ENCODE data around the gene FAM240B.

The FAM240B gene

DNA sequence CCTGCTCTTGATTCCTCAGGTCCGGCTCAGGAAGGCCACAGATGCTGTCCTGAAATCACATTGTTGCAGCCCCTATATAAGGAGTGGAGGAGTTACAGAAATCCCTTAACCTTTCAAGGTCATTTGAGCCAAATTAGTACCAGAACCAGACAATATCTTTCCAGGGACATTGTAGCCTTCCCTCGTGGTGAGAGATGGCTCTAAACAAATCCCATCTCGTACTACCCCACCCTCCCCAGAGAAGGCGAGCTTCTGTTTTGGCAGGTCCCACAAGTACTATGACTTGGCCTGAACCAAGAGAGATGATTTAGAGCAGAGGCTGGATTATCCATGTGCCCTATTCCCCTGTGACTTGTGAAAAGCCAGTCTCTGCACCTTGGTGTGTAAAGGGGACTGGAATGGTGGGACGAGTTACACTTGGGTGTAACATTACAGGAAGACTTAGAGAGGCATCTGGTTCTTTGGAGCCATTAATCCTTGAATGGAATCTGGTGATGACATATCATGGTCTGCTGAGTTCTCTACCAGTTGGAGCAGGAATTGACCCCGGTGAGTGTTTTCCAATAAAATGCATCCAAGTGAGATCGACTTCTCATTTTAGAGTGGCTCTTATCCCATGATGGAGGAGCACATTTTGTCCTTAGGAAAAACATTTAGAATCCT lies at the start of gene FAM240B:
TSS of gene FAM240B (minus strand) at position 51 of the 663 bp plus-strand sequence. CDS start 16,134 bp downstream, outside the sequence.
- Histone ChIP-seq H2AFZ (ENCODE audit: low read length) (no peak within 1 kb of the TSS), H3K9ac (ENCODE audit: low read depth, low read length, poor library complexity, severe bottlenecking) (no peak within 1 kb of the TSS), H3K4me2 (ENCODE audit: low read depth, low read length, poor library complexity, severe bottlenecking) (no peak within 1 kb of the TSS), H3K36me3 (ENCODE audit: insufficient read depth, low read length) (no peaks in the 10 kb centered on the region), H3F3A (ENCODE audit: low read depth) (no peaks in the 10 kb centered on the region), H3K79me2 (ENCODE audit: insufficient read depth, low read length) (no peaks in the 10 kb centered on the region), H3K4me1 (ENCODE audit: insufficient read depth, low read length, poor library complexity, severe bottlenecking) (no peaks in the 10 kb centered on the region), H3K27me3 (ENCODE audit: insufficient read depth, low read length, poor library complexity, severe bottlenecking) (no peaks in the 10 kb centered on the region), H3K4me3 (ENCODE audit: low read length, poor library complexity, severe bottlenecking) (no peak within 1 kb of the TSS), H3K9me3 (ENCODE audit: insufficient read depth, low read depth, low read length) (no peaks in the 10 kb centered on the region; the same call in 1 of the 2 replicates), H4K20me1 (ENCODE audit: insufficient read depth, low read length, poor library complexity, severe bottlenecking) (no peaks in the 10 kb centered on the region), H3K9me2 (replicated peaks; ENCODE audit: low read depth, low read length) (no peaks in the 10 kb centered on the region)
- TF ChIP-seq, protein P1, sequence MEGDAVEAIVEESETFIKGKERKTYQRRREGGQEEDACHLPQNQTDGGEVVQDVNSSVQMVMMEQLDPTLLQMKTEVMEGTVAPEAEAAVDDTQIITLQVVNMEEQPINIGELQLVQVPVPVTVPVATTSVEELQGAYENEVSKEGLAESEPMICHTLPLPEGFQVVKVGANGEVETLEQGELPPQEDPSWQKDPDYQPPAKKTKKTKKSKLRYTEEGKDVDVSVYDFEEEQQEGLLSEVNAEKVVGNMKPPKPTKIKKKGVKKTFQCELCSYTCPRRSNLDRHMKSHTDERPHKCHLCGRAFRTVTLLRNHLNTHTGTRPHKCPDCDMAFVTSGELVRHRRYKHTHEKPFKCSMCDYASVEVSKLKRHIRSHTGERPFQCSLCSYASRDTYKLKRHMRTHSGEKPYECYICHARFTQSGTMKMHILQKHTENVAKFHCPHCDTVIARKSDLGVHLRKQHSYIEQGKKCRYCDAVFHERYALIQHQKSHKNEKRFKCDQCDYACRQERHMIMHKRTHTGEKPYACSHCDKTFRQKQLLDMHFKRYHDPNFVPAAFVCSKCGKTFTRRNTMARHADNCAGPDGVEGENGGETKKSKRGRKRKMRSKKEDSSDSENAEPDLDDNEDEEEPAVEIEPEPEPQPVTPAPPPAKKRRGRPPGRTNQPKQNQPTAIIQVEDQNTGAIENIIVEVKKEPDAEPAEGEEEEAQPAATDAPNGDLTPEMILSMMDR (conservative IDR thresholded peaks at IDR 0.05; ENCODE audit: low read length): no peak
- TF ChIP-seq EZH2phosphoT487 (IDR thresholded peaks at IDR 0.05; ENCODE audit: borderline replicate concordance): no peak

DNA sequence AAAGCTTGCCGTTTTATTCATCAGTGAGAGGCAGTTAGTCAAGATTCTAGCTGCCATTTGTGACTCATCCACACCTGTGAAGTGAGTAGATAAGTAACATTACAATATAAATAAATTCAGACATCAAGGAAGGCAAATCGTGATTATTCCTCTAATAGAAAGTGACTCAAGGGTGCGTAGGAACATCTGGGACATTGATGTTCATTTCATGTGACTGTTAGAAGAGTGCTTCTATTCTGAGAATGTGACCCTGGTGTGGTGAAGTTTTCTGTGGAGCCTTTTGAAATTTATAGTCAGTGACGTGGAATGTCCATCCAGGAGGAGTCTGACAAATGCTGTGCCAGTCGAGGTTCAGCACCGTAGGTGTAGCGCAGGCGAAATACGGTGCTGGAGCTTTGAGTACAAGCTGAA lies 48.4 kb upstream of the FAM240B start:
- H3K27me3 ChIP-seq (ENCODE audit: insufficient read depth, low read length, poor library complexity, severe bottlenecking): no peaks in the 10 kb centered on the region
- H3K9me2 ChIP-seq (replicated peaks; ENCODE audit: low read depth, low read length): no peaks in the 10 kb centered on the region
- H3K79me2 ChIP-seq (ENCODE audit: insufficient read depth, low read length): no peaks in the 10 kb centered on the region
- TF ChIP-seq, protein P1 (conservative IDR thresholded peaks at IDR 0.05; ENCODE audit: low read length): no peak
- TF ChIP-seq EZH2phosphoT487 (IDR thresholded peaks at IDR 0.05; ENCODE audit: borderline replicate concordance): no peak
- H3K9ac ChIP-seq (ENCODE audit: low read depth, low read length, poor library complexity, severe bottlenecking): no peak overlapping the region
- H3K4me1 ChIP-seq (ENCODE audit: insufficient read depth, low read length, poor library complexity, severe bottlenecking): no peaks in the 10 kb centered on the region
- peaks cover 4% of the 10 kb centered on the region; the same call in 1 of the 2 replicates for H3K9me3 ChIP-seq (ENCODE audit: insufficient read depth, low read depth, low read length)
- no peak overlapping the region for H3K4me3 ChIP-seq (ENCODE audit: low read length, poor library complexity, severe bottlenecking)
- H2AFZ ChIP-seq (ENCODE audit: low read length): no peak overlapping the region
- H3F3A ChIP-seq (ENCODE audit: low read depth): no peaks in the 10 kb centered on the region
- no peak overlapping the region for H3K4me2 ChIP-seq (ENCODE audit: low read depth, low read length, poor library complexity, severe bottlenecking)
- H4K20me1 ChIP-seq (ENCODE audit: insufficient read depth, low read length, poor library complexity, severe bottlenecking): no peaks in the 10 kb centered on the region
- H3K36me3 ChIP-seq (ENCODE audit: insufficient read depth, low read length): no peaks in the 10 kb centered on the region

DNA sequence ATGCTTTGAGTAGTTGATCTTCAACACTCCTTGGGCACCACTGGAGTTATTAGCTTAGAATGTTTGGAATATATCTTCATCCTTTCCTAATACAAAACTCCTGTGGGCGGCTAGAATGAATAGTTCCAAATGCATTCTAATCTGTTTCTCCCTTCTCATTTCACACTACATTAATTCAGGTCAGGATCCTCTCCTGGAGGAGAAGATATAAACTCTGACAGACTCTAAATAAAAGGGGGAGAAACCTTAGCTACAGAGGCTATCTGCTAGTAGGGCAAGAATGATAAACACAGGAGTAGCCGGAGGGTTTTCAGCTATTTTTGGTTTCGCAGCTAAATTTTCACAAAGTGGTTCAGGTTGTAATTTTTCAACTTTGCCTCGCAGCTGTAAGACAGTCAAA lies 45.2 kb upstream of the FAM240B start:
- Histone ChIP-seq H3K4me3 (ENCODE audit: low read length, poor library complexity, severe bottlenecking) (no peak overlapping the region), H3K36me3 (ENCODE audit: insufficient read depth, low read length) (no peaks in the 10 kb centered on the region), H3K9me2 (replicated peaks; ENCODE audit: low read depth, low read length) (no peaks in the 10 kb centered on the region), H3K9me3 (ENCODE audit: insufficient read depth, low read depth, low read length) (peaks cover 4% of the 10 kb centered on the region; the same call in 1 of the 2 replicates), H4K20me1 (ENCODE audit: insufficient read depth, low read length, poor library complexity, severe bottlenecking) (no peaks in the 10 kb centered on the region), H3K27me3 (ENCODE audit: insufficient read depth, low read length, poor library complexity, severe bottlenecking) (no peaks in the 10 kb centered on the region), H3K4me2 (ENCODE audit: low read depth, low read length, poor library complexity, severe bottlenecking) (no peak overlapping the region), H3K9ac (ENCODE audit: low read depth, low read length, poor library complexity, severe bottlenecking) (no peak overlapping the region), H3K4me1 (ENCODE audit: insufficient read depth, low read length, poor library complexity, severe bottlenecking) (no peaks in the 10 kb centered on the region), H3K79me2 (ENCODE audit: insufficient read depth, low read length) (no peaks in the 10 kb centered on the region), H2AFZ (ENCODE audit: low read length) (no peak overlapping the region), H3F3A (ENCODE audit: low read depth) (no peaks in the 10 kb centered on the region)
- no peak for TF ChIP-seq EZH2phosphoT487 (IDR thresholded peaks at IDR 0.05; ENCODE audit: borderline replicate concordance)
- TF ChIP-seq, protein P1 (conservative IDR thresholded peaks at IDR 0.05; ENCODE audit: low read length): no peak

Measured in Loucy (cell line).